GM10248 (cell line): ENCODE measurements around the gene GRAMD1B.

Experiments
- CTCF ChIA-PET: fragments of 300-600 bp; sonication (Branson Sonifier 250); formaldehyde crosslinking; extraction: SDS; loops from one replicate; lab custom pipeline; 2021; ENCODE audit warnings: antibody characterized with exemption; lab: Yijun Ruan, JAX
- POLR2A ChIA-PET: fragments of 350-650 bp; sonication (Branson Sonifier 250); formaldehyde crosslinking; extraction: SDS; loops from one replicate; lab custom pipeline; 2020; ENCODE audit warnings: antibody characterized with exemption; lab: Yijun Ruan, JAX
- DNase-seq: peaks from one replicate; pipeline ENCODE4 v3.0.0; 2012; ENCODE audit errors: extremely low spot score
- TF ChIP-seq, protein P1 (sequence below): IDR thresholded peaks from 2 replicates; pipeline ENCODE4 v1.5.1; 2012; ENCODE audit warnings: mild to moderate bottlenecking, low read depth; ENCODE audit errors: extremely low read depth, missing control alignments, control extremely low read depth

Gene GRAMD1B

DNA sequence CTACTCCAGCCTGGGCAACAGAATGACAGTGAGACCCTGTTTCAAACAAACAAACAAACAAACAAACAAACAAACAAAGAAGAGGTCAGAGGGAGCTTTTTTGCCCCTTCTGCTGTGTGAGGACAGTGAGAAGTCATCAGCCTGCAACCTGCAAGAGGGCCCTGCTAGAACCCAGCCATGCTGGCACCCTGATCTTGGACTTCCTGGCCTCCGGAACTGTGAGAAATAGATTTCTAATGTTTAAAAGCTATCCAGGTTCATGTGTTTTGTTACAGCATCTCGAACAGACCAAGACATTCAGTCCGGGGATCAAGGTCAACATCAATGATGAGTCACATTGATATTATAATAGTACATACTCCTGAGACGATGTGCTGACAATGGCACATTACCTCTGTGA lies 41.4 kb upstream of the GRAMD1B start:
- CTCF ChIA-PET: interaction anchor here (1.0 to 5.9 kb wide), 4 partner anchors 9 to 18 kb away, joined by 3 to 42 read pairs (median 4); no protein-coding TSS in a partner anchor
- no peak for DNase-seq
- TF ChIP-seq, protein P1, sequence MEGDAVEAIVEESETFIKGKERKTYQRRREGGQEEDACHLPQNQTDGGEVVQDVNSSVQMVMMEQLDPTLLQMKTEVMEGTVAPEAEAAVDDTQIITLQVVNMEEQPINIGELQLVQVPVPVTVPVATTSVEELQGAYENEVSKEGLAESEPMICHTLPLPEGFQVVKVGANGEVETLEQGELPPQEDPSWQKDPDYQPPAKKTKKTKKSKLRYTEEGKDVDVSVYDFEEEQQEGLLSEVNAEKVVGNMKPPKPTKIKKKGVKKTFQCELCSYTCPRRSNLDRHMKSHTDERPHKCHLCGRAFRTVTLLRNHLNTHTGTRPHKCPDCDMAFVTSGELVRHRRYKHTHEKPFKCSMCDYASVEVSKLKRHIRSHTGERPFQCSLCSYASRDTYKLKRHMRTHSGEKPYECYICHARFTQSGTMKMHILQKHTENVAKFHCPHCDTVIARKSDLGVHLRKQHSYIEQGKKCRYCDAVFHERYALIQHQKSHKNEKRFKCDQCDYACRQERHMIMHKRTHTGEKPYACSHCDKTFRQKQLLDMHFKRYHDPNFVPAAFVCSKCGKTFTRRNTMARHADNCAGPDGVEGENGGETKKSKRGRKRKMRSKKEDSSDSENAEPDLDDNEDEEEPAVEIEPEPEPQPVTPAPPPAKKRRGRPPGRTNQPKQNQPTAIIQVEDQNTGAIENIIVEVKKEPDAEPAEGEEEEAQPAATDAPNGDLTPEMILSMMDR: no peak

GRCh38 chr11:123390146-123390545 lies 39.9 kb upstream of the GRAMD1B start:
- ChIA-PET CTCF (interaction anchor here (1.1 to 11.2 kb wide), 6 partner anchors 10 to 48 kb away, joined by 3 to 101 read pairs (median 4); no protein-coding TSS in a partner anchor), POLR2A (no interaction called here)
- DNase-seq: no peak
- TF ChIP-seq, protein P1: no peak

More for the DNA sequence above, 41.4 kb upstream of the GRAMD1B start:
- POLR2A ChIA-PET: interaction anchor here (0.6 kb wide), 2 partner anchors 18 to 694 kb away, joined by 3 to 5 read pairs; no protein-coding TSS in a partner anchor

- POLR2A ChIA-PET: no interaction called here
- CTCF ChIA-PET: interaction anchor here (1.3 to 11.2 kb wide), 5 partner anchors 11 to 26 kb away, joined by 3 to 101 read pairs (median 4); no protein-coding TSS in a partner anchor
- TF ChIP-seq, protein P1: no peak
- no peak for DNase-seq
Observed at GRCh38 chr11:123391646-123392348, 38.3 kb upstream of the GRAMD1B start.

GRCh38 chr11:123392431-123392830 lies 37.6 kb upstream of the GRAMD1B start:
- DNase-seq: no peak
- POLR2A ChIA-PET: interaction anchor here (0.6 kb wide), 1 partner anchor 23 kb away, joined by 4 read pairs; no protein-coding TSS in a partner anchor
- TF ChIP-seq, protein P1: no peak
- CTCF ChIA-PET: interaction anchor here (1.0 to 11.2 kb wide), 5 partner anchors 11 to 92 kb away, joined by 3 to 101 read pairs (median 3); no protein-coding TSS in a partner anchor

DNA sequence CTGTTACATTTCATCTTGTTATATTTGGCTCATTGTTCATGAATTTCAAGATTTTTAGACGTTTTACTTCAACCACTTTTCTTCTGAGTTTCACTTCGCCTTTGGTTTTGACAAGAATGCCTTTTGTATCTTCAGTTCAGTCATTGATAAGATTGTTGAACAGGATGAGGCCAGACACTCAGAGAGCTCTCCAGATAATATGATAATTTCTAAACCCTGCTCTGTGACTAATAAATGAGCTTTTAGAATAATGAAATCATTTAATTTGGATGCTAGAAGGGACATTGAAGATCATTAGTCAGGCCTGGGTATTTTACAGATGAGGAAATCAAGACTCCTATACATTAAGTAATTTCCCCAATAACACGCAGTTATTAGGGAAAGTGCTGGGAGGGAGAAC lies 37.2 kb upstream of the GRAMD1B start:
- TF ChIP-seq, protein P1: no peak
- ChIA-PET POLR2A (interaction anchor here (0.5 to 0.6 kb wide), 2 partner anchors 13 to 23 kb away, joined by 4 read pairs; no protein-coding TSS in a partner anchor), CTCF (interaction anchor here (1.0 to 11.2 kb wide), 7 partner anchors 11 to 92 kb away, joined by 3 to 101 read pairs (median 3); no protein-coding TSS in a partner anchor)
- no peak for DNase-seq

GRCh38 chr11:123393312-123393927 lies 36.6 kb upstream of the GRAMD1B start:
- ChIA-PET POLR2A (interaction anchor here (0.5 kb wide), 1 partner anchor 13 kb away, joined by 4 read pairs; no protein-coding TSS in a partner anchor), CTCF (interaction anchor here (1.0 to 11.2 kb wide), 8 partner anchors 8 to 93 kb away, joined by 3 to 101 read pairs (median 3); no protein-coding TSS in a partner anchor)
- no peak for DNase-seq
- TF ChIP-seq, protein P1: no peak
